Measurements from ENCODE around the gene TMEM69.
A peak's percentile ranks its signal among the peaks of the same experiment; 100 is the strongest.
"Not testable (repeated sequence)": the region's sequence is repeated elsewhere in the genome, so short reads cannot be mapped to it uniquely, and the experiment has no call there.

Gene TMEM69

GRCh38 chr1:45678489-45678888 lies 9.5 kb upstream of the TMEM69 start:
- DNase-seq, result no peak

GRCh38 chr1:45679123-45679522 lies 8.9 kb upstream of the TMEM69 start:
- DNase-seq, result no peak

GRCh38 chr1:45682942-45683341 lies 5.0 kb upstream of the TMEM69 start:
- DNase-seq, result no peak

- DNase-seq, result no peak
Observed at GRCh38 chr1:45684402-45684801, 3.6 kb upstream of the TMEM69 start.

- no peak for DNase-seq
Observed at GRCh38 chr1:45685308-45686014, 2.5 kb upstream of the TMEM69 start.

GRCh38 chr1:45686015-45686287 lies 2.0 kb upstream of the TMEM69 start:
- DNase-seq, result no peak

GRCh38 chr1:45686288-45687013 lies 1.5 kb upstream of the TMEM69 start, which contains the start of gene GPBP1L1:
Gene GPBP1L1 (minus strand): TSS chr1:45686533. CDS start chr1:45659087, 27,446 bp downstream.
- peak; percentile 98 for DNase-seq

GRCh38 chr1:45687014-45687753 lies 797 bp upstream of the TMEM69 start:
- peak; percentile 98 for DNase-seq

GRCh38 chr1:45693811-45694210 lies 5.8 kb downstream of the TMEM69 start:
- not testable (repeated sequence) for DNase-seq

- no peak for DNase-seq
Observed at GRCh38 chr1:45694823-45695222, 6.8 kb downstream of the TMEM69 start.

GRCh38 chr1:45704637-45705036 lies 16.7 kb downstream of the TMEM69 start:
- DNase-seq, result no peak

- DNase-seq, result no peak
Observed at GRCh38 chr1:45713711-45714110, 25.7 kb downstream of the TMEM69 start.

- DNase-seq, result no peak
Observed at GRCh38 chr1:45716700-45717099, 28.7 kb downstream of the TMEM69 start.

- DNase-seq, result not testable (repeated sequence)
Observed at GRCh38 chr1:45717386-45717785, 29.4 kb downstream of the TMEM69 start.

- no peak for DNase-seq
Observed at GRCh38 chr1:45718289-45718688, 30.3 kb downstream of the TMEM69 start.

- DNase-seq, result no peak
Observed at GRCh38 chr1:45721207-45721606, 33.2 kb downstream of the TMEM69 start.

GRCh38 chr1:45722809-45723208 lies 34.8 kb downstream of the TMEM69 start:
- DNase-seq, result no peak

- DNase-seq, result no peak
Observed at GRCh38 chr1:45723248-45723930, 35.4 kb downstream of the TMEM69 start.

- DNase-seq, result not testable (repeated sequence)
Observed at GRCh38 chr1:45726007-45726406, 38.0 kb downstream of the TMEM69 start.

- no peak for DNase-seq
Observed at GRCh38 chr1:45730075-45730779, 42.2 kb downstream of the TMEM69 start.

GRCh38 chr1:45730780-45731319 lies 42.9 kb downstream of the TMEM69 start:
- no peak for DNase-seq

GRCh38 chr1:45739137-45739536 lies 51.2 kb downstream of the TMEM69 start:
- DNase-seq, result no peak
